Sigmoid colon (tissue), 4 donors: ENCODE measurements around the gene DGCR6L.

Experiments
- EP300 ChIP-seq, 4 donors: sonication (generic); formaldehyde crosslinking; IDR thresholded peaks; one replicate each; pipeline ENCODE4 v1.6.1; 2017; ENCODE audit warnings: antibody characterized with exemption in 4 of 4
- POLR2A ChIP-seq, 2 donors: fragments of 450-650 bp; IDR thresholded peaks; one replicate each; pipeline ENCODE4 v1.6.1; 2016; ENCODE audit warnings: antibody characterized with exemption in 2 of 2, mild to moderate bottlenecking in 2 of 2, moderate library complexity in 2 of 2
- POLR2AphosphoS5 ChIP-seq, 4 donors: sonication (generic); formaldehyde crosslinking; IDR thresholded peaks; one replicate each; pipeline ENCODE4 v1.6.1; 2017; ENCODE audit warnings: antibody characterized with exemption in 4 of 4
- TF ChIP-seq, protein P1 (sequence below), 4 experiments: fragments of 450-650 bp in 3 of 4; fragments of 200-600 bp in 1 of 4; IDR thresholded peaks; one replicate each; pipeline ENCODE4 v1.5.1; 2016 to 2019; ENCODE audit warnings: antibody characterized with exemption in 4 of 4, mild to moderate bottlenecking in 3 of 4, moderate library complexity in 2 of 4

DNA sequence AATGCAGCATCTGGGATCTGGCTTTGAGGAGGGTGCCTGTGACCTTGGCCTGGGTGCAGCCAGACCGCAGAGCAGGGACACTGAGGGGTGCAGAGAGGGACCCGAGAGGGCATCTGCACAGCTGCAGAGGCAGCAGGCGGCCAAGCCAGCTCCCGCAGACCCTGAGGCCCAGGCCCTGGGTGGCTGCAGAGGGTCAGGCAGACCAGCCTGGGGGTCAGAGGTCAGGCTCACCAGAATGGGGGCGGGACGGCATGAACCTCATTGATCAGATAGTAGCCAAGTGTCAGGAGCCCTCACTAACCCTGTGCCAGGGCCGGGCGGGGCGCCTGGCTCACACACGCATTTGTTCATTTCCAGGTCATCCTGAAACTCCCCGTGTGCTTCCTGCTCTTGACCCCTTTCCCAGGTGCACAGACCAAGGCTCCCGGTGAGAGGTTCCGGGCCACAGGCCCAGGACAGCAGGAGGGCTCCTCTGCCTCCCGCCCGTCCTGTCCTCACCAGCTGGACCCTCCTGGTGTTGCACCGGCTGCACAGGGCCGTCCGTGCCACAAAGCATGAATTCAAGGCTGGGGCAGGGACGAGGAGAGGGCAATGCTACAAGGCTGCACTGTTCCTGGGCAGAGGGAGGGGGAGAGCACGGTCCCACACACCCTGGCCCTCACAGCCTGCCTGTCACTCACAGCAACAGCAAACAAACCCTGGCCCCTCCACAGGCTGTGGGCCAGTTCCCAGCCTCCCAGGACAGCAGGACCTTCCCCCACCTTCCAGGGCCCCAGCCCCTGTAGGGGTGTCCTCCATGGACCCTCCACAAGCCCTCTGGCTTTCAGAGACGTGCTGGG, 55.0 kb downstream of the DGCR6L start:
- TF ChIP-seq POLR2AphosphoS5 (IDR thresholded peaks at IDR 0.05) = no peak
- TF ChIP-seq, protein P1, sequence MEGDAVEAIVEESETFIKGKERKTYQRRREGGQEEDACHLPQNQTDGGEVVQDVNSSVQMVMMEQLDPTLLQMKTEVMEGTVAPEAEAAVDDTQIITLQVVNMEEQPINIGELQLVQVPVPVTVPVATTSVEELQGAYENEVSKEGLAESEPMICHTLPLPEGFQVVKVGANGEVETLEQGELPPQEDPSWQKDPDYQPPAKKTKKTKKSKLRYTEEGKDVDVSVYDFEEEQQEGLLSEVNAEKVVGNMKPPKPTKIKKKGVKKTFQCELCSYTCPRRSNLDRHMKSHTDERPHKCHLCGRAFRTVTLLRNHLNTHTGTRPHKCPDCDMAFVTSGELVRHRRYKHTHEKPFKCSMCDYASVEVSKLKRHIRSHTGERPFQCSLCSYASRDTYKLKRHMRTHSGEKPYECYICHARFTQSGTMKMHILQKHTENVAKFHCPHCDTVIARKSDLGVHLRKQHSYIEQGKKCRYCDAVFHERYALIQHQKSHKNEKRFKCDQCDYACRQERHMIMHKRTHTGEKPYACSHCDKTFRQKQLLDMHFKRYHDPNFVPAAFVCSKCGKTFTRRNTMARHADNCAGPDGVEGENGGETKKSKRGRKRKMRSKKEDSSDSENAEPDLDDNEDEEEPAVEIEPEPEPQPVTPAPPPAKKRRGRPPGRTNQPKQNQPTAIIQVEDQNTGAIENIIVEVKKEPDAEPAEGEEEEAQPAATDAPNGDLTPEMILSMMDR (IDR thresholded peaks at IDR 0.05) = no peak
- no peak for TF ChIP-seq EP300 (IDR thresholded peaks at IDR 0.05)
- TF ChIP-seq POLR2A (IDR thresholded peaks at IDR 0.05) = no peak
